ENCODE data around the gene ETV1.

ETV1 gene

DNA sequence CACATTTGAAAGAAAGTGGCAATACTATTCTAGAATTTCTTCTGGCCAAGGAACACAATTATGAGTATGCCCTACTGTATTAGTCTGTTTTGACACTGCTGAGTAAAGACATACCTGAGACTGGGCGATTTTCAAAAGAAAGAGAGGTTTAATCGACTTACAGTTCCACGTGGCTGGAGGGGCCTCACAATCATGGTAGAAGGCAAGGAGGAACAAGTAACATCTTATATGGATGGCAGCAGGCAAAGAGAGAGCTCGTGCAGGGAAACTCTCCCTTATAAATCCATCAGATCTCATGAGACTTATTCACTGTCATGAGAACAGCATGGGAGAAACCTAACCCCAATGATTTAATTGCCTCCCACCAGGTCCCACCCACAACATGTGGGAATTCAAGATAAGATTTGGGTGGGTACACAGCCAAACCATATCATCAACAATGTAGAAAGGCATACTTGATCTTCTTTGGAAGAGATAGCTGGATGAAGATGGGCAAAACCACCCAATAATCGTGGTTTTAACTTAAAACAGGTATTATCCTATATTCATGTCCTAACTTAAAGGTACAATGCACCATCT lies 113.9 kb downstream of the ETV1 start:
- DNase-seq, result no peak

DNA sequence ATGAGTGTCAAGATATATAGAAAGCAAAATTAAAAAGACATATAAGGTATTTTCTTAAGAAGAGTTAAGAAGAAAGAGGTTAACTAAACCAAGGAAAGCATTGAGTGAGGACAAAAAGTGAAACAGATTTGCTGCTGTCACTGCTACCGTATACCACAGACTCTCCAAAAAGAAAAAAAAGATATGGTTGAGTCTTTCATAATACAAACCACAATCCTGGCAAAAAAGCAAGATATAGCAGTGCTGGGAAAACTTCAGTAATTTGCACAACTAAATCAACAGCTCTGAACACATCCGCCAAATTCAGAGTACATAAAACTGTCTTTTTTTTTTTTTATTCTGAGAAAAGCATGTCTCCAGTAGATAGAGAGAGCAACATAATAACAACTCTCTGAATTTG lies 114.7 kb downstream of the ETV1 start:
- no peak for DNase-seq

DNA sequence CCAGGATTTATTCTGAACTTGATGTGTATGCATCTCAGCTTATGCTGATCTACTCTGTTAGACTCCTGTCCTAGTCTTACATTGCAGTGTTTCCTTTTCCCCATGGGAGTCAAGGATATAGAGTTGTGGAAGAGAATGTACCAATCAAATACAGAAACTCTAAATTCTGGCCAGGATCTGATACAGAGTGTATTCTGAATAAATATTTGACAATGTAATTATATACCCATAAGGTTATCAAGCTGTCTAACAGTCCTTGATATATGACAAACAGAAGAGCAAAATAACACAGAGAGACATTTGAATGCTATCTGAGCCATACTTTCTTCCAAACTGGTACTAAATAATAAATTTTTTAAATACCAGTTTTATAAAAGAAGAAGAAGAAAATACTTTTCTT lies 116.8 kb downstream of the ETV1 start:
- no peak for DNase-seq

DNA sequence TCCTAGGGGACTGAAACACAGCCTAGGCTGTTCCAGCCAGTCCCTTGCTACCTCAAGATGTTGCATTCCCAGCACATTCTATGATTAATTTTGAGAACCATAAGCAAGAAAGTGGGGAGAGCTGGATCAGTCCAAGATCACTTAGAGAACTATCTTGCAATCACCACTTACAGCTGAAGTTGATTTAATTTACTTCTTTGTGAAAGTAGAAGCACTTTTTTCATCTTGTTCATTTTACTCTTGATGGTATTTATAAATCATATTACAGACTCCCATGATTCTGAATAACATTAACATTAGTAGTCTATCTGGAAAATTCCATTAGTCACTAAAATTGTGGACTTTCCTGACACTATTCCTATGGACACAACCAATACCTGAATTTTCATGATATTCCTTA lies 118.5 kb downstream of the ETV1 start:
- DNase-seq, result no peak

DNA sequence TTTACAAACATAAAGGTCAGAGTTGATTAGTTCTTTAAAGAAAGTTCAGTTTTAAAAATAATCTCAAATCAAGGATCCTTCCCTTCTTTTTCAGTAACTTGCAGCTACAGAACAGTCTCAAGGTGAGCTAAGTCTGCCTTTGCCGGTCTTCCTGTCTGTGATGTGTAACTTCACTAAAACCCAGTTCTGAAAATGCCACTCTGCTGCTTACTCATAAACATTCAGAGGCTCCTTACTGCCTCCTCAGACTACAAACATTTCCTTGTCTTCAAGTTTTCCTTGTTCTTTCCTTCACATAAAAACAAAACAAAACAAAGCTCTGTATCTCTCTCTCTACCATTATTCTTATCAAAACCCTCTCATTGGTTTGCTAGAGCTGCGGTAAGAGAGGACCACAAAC lies 128.7 kb downstream of the ETV1 start:
- DNase-seq, result no peak

DNA sequence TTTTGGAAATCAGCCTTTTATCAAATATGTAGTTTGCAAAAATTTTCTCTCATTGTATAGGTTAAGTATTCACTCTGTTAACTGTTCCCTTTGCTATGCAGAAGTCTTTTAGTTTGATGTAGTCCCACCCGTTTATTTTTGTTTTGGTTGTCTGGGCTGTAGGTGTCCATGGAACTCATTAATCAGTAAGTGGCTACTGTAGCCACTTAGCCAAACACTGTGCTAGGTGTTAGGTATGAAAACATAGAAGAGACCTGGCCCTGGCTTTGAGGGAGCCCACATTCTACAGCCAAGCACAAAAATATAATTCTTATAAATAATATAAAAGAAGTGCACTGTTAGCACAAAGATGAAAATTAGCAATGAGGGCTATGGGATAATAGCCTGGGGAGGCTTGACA lies 133.5 kb downstream of the ETV1 start:
- no peak for DNase-seq

DNA sequence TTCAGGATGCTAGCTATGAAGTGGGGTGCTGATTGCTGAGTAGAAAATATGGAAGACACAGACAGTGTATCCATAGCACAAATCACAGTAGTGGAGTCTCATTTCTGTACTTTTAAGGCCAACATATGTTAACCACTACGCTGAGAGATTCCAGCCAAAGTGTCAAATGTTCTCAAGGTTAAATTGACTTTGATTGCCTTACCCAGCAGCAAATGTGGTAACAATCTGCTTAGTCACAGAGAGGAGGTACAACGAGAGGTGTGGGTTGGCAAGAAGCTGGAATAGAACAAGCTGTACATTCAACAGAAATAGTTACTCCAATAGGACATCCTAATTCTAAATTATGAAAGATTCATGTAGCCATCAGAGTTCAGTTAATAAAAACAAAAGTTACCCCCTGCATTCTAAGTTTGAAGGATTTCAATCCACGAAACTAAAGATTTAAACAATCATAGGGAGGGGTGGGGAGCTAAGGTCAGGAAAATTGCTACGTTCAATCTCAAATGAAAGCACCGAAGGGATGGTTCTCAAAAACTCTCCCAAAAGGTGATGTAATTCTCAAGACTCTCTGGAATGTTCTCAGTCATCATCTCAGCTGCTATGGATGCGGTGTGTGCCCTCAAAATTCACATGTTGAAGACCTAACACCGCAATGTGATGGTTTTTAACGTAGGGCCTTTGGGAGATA lies 137.0 kb downstream of the ETV1 start:
- DNase-seq, result no peak

DNA sequence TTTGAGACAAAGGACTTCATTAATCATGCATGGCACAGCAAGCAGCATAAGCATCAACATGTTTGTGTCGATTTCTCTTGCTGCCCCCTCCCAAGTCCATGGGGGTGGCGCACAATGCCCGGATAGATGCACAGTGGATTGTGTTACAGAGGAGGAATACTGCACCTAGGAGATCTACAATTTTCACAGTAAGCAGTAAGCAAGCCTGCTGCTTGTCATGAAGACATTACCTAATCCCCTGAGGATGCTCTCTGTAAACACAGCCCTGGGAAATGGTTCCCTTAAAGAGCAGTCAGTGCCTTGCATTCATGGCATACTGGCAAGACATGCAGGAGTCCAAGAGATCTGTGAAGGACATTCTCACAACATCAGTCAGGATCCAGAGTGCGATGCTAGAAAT lies 137.7 kb downstream of the ETV1 start:
- DNase-seq, result no peak

DNA sequence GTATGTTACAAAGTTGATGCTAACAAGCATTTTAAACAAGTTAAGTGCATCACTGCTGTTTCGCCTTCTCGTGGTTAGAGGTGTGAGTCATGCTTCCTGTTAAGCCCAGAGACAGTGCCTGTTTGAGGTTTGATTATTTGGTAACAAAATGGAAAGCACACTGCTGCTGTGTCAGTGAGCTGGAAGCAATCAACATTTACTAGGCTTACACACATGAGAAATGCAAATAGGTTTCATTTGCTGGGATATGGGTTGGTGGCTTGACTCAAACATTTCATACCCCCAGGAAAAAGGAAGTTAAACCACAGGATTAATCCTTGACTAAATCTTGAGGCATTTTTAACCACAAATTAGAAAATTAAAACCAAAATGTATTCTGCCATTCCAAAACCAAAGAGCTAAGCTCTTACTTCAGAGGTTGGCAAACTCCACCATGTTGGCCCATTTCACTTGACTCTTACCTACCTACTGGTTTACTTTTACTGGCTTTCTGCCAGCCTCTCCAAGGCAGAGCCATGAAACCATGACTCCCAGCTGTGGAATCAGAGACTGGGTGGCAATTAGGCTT lies 139.2 kb downstream of the ETV1 start:
- DNase-seq, result no peak

DNA sequence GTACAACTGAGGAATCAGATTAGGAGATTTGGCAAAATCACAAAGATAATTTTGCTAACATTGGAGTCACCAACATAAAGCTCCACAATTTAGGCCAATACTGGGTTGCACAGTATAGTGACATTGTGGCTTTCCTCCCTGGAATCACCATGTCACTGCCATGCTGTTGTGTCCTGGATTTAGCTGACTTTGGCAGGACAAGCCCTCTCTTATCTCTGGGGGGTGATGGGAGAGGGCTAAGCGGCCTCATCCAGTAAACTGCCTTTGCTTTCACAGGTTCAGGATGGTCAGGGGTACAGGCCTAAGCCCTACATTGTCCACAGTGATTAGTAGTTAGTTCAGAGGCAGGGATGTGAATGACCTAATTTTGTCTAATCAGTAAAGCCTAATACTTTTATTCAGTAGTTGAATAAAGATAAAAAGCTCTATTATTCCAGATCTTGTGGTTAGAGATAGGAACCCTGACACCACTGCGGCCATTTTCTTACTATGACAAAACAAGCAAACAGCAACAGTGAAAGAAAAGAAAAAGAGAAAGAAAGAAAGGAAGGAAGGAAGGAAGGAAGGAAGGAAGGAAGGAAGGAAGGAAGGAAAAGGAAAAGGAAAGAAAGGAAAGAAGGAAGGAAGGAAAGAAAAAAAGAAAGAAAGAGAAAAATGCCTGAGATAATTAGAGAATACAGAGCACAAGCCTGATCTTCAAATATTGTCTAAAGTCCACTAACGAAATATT lies 140.1 kb downstream of the ETV1 start:
- no peak for DNase-seq

DNA sequence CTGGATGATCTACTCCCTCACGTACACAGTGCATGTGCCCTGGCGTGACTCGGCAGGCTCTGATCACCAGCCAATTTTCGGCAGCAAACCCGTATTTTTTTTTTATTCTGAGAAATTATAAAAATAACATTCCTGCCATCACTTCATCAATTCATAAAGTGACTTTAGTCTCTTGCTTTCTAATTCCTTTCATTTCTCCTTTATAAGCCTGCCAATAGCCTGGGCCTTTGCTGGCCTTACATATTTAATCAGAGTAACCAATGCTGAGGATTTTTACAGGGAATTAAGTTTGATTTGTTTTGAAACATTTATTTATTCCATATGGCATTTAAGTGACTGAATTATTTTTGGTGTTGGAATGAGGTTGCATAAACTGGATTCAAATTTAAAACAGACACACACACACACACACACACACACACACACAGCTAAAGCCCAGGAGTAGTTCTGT lies 140.8 kb downstream of the ETV1 start:
- no peak for DNase-seq

DNA sequence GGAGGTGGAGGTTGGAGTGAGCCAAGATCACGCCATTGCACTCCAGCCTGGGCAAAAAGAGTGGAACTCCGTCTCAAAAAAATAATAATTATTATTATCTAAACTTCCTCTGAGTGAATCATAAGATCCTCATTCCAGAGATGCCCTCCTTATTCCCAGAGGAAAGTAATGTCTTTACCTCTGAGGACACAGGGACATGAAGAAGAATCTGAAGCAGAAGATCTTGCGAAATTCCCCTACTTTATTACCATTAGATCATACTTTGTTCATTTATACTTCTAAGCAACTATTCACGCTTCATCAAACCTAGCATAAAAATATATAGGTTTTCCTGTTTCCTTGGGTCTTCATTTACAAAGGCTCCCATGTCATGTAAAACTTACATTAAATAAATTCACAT lies 143.1 kb downstream of the ETV1 start:
- no peak for DNase-seq

DNA sequence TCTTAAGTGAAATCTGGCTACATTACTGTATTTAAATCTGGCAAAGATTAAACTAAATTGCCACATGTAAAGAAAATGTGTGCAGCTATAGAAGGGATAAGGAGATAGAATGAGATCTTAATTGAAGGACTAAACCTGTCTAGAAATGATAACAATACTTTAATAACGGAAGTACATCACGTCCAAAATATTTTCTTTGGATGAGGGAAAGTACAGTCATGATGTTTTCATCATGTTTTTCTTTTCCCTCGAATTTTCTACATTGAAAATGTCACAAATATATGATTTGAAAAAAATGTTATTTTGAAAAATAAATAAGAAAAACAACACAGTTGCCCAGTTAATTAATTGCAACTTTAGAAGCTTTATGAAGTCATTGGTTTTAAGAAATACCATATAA lies 143.9 kb downstream of the ETV1 start:
- DNase-seq, result no peak

DNA sequence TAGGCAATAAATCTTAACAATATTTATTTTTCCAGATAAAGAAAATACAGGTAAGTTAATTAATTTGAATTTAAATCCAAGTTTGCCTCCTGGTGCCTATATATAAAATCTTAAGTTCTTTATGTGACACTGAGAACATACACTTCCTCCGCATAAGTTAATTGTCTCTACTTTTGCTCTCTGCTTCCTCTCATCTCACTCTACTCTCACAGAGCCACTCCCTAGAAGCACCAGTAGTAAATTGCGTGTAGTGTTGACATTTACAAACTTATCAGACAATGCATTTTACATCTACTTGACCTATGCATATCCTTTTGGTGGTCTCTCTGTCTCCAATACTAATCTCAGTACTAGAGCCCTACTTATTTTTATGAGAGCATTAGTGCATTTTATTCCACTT lies 144.5 kb downstream of the ETV1 start:
- DNase-seq, result no peak

DNA sequence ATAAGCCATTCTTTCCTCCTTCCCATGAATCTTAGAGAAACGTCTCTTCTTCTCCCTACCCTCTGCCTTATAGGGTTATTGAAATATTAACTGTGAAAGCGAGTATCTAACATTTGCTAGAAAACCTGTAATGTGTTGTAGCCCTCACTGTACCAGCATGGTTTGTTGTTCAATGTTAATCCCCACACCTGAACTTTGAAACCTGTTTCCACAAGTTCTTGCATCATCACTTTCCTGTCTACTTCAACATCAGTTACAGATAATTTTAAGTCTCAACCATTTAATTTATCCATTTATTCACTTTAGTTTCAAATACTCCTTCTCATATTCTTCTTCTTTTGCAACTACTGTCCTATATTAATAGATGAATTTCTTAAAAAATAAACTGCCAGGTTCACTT lies 148.2 kb downstream of the ETV1 start:
- DNase-seq, result no peak

All from activated naive CD4-positive, alpha-beta T cell (primary cell).